Aorta (tissue), 5 donors: ENCODE data around the gene MTCH1. TPM values are rescaled to one million over a fixed set of nuclear protein-coding genes. Genes with fewer than 3 reads are reported as not detected.
"Not testable (repeated sequence)": the region's sequence is repeated elsewhere in the genome, so short reads cannot be mapped to it uniquely, and the experiment has no call there.

ENCODE experiments used
- ATAC-seq: fragments of 200-7000 bp; cut with Tn5 transposase; one replicate; pipeline ENCODE4 v1.9.1; 2022; ENCODE audit warnings: moderate library complexity; ENCODE audit not compliant: low FRiP score
- DNase-seq, 2 donors: peaks; one replicate each; pipeline ENCODE4 v3.0.0-alpha.2; 2020
- H3K27ac ChIP-seq, 2 donors: one replicate each; pipeline ENCODE4 v1.5.1; 2013; ENCODE audit warnings: low read length in 2 of 2, mild to moderate bottlenecking in 2 of 2, moderate library complexity in 2 of 2, control low read depth in 1 of 2, inconsistent platforms in 1 of 2, low read depth in 1 of 2
- H3K27me3 ChIP-seq, 2 donors: one replicate each; pipeline ENCODE4 v1.6.1; 2013; ENCODE audit warnings: control low read depth in 1 of 2, low read length in 1 of 2, mild to moderate bottlenecking in 1 of 2, moderate library complexity in 1 of 2; ENCODE audit not compliant: insufficient read depth in 2 of 2, control insufficient read depth in 1 of 2
- H3K36me3 ChIP-seq, 2 donors: one replicate each; pipeline ENCODE4 v1.6.1; 2013; ENCODE audit warnings: control low read depth in 1 of 2, low read length in 1 of 2, mild to moderate bottlenecking in 1 of 2; ENCODE audit not compliant: insufficient read depth in 2 of 2, control insufficient read depth in 1 of 2
- H3K4me1 ChIP-seq, 2 donors: one replicate each; pipeline ENCODE4 v1.6.1; 2013; ENCODE audit warnings: low read length in 2 of 2, control low read depth in 1 of 2, mild to moderate bottlenecking in 1 of 2, moderate library complexity in 1 of 2; ENCODE audit not compliant: insufficient read depth in 2 of 2, control insufficient read depth in 1 of 2
- H3K4me3 ChIP-seq, 2 donors: one replicate each; pipeline ENCODE4 v1.5.1; 2013; ENCODE audit warnings: low read length in 2 of 2, control low read depth in 1 of 2, mild to moderate bottlenecking in 1 of 2
- H3K9me3 ChIP-seq: one replicate; pipeline ENCODE4 v1.6.1; 2013; ENCODE audit warnings: mild to moderate bottlenecking, low read length; ENCODE audit not compliant: control insufficient read depth
- WGBS, 2 donors: extraction: QIAGEN DNeasy Blood & Tissue Kit; methylation state at CpG; one replicate each; pipeline ENCODE4 v1.1.7; 2013; 5-methylcytosine and 5-hydroxymethylcytosine counted together
- intact Hi-C, 2 donors: fragments of 100-400 bp; cut with DNase I; formaldehyde crosslinking; loops; one replicate each; pipeline versions ENCODE4 v1.14.2 to v1.15.0; 2022
- polyA plus RNA-seq, 2 donors: library from polyadenylated mRNA; stranded (reverse); fragments of 200-250 nt; gene quantifications; one replicate each; pipeline ENCODE4 v1.2.3, GENCODE V29; 2013
- total RNA-seq, 2 donors: library from RNA; stranded (reverse); fragmentation: NEBNext Ultra II Directional; extraction: Animal tissue kit (Norgen Biotek cat#: 25700); gene quantifications; one replicate each; pipeline ENCODE4 v1.2.1, GENCODE V29; 2021
- donor health status: healthy with polysubstance abuse.
- donor health status: Bipolar disorder and iron deficiency.
- donor health status: DM: no; HTN: no; CAD: no.
- donor health status: DM: no; HTN: no; CAD: no.
- donor health status: DM: yes; HTN: yes; CAD: no.

Gene MTCH1
- total and polyA plus RNA-seq, 4 donors, result 152 to 193 (median 175) TPM

- intact Hi-C loops, ATAC-seq: not testable (repeated sequence)
Observed at GRCh38 chr6:36941561-36941960, 44.4 kb downstream of the MTCH1 start.

GRCh38 chr6:36940027-36940426 lies 46.0 kb downstream of the MTCH1 start:
- 92 to 93% methylated on average over 10 of the region's 10 CpGs for WGBS, 2 donors
- H3K9me3 ChIP-seq, result no peaks in the 10 kb centered on the region
- peak in 1 of 2 donors; percentile 51 for DNase-seq
- ATAC-seq, result no peak
- no peak overlapping the region for H3K27ac ChIP-seq
- H3K4me3 ChIP-seq, result no peak overlapping the region
- H3K36me3 ChIP-seq, result no peaks in the 10 kb centered on the region
- no peaks in the 10 kb centered on the region for H3K27me3 ChIP-seq
- H3K4me1 ChIP-seq, result no peaks in the 10 kb centered on the region
- intact Hi-C loops, result no loop called here

More at GRCh38 chr6:36941561-36941960, 44.4 kb downstream of the MTCH1 start:
- H3K4me3 ChIP-seq, H3K36me3 ChIP-seq, H3K9me3 ChIP-seq, H3K27ac ChIP-seq, H3K27me3 ChIP-seq, H3K4me1 ChIP-seq: not testable (repeated sequence)
- 93 to 96% methylated on average over 3 to 40 of the region's 40 CpGs for WGBS, 2 donors
- peak in 1 of 2 donors; percentile 30 for DNase-seq

GRCh38 chr6:36939005-36939404 lies 47.0 kb downstream of the MTCH1 start:
- H3K4me3 ChIP-seq, H3K27ac ChIP-seq, ATAC-seq, H3K9me3 ChIP-seq, DNase-seq, H3K27me3 ChIP-seq, intact Hi-C loops, H3K4me1 ChIP-seq, H3K36me3 ChIP-seq: not testable (repeated sequence)
- 94 to 95% methylated on average over 5 of the region's 5 CpGs for WGBS, 2 donors

- H3K4me1 ChIP-seq, result no peaks in the 10 kb centered on the region
- peak in 1 of 2 donors; percentile 53 for DNase-seq
- H3K27ac ChIP-seq, result no peak overlapping the region
- WGBS, 2 donors, result 75 to 80% methylated on average over 4 of the region's 4 CpGs
- no peaks in the 10 kb centered on the region for H3K9me3 ChIP-seq
- no peaks in the 10 kb centered on the region for H3K36me3 ChIP-seq
- no peak overlapping the region for H3K4me3 ChIP-seq
- intact Hi-C loops, result no loop called here
- no peak for ATAC-seq
- no peaks in the 10 kb centered on the region for H3K27me3 ChIP-seq
Observed at GRCh38 chr6:36938536-36938935, 47.5 kb downstream of the MTCH1 start.

GRCh38 chr6:36937896-36938295 lies 48.1 kb downstream of the MTCH1 start:
- no peak for ATAC-seq
- Histone ChIP-seq H3K9me3 (no peaks in the 10 kb centered on the region), H3K27ac (no peak overlapping the region), H3K4me3 (no peak overlapping the region), H3K27me3 (no peaks in the 10 kb centered on the region), H3K36me3 (no peaks in the 10 kb centered on the region), H3K4me1 (no peaks in the 10 kb centered on the region)
- intact Hi-C loops, result no loop called here
- DNase-seq, result peak in 1 of 2 donors; percentile 51
- 92 to 93% methylated on average over 6 of the region's 6 CpGs for WGBS, 2 donors

- intact Hi-C loops, result no loop called here
- H3K36me3 ChIP-seq, result no peaks in the 10 kb centered on the region
- ATAC-seq (no peak), DNase-seq (peak in 1 of 2 donors; percentile 42)
- H3K27ac ChIP-seq, result no peak overlapping the region
- H3K9me3 ChIP-seq, result no peaks in the 10 kb centered on the region
- H3K4me1 ChIP-seq, result no peaks in the 10 kb centered on the region
- 92 to 96% methylated on average over 5 of the region's 5 CpGs for WGBS, 2 donors
- no peak overlapping the region for H3K4me3 ChIP-seq
- no peaks in the 10 kb centered on the region for H3K27me3 ChIP-seq
Observed at GRCh38 chr6:36936824-36937223, 49.2 kb downstream of the MTCH1 start.

GRCh38 chr6:36934901-36935300 lies 51.1 kb downstream of the MTCH1 start:
- H3K27me3 ChIP-seq, result no peaks in the 10 kb centered on the region
- no peaks in the 10 kb centered on the region for H3K9me3 ChIP-seq
- no peaks in the 10 kb centered on the region for H3K4me1 ChIP-seq
- intact Hi-C loops, result no loop called here
- H3K4me3 ChIP-seq, result no peak overlapping the region
- H3K27ac ChIP-seq, result no peak overlapping the region
- no peak for DNase-seq
- no peaks in the 10 kb centered on the region for H3K36me3 ChIP-seq
- 93 to 94% methylated on average over 7 of the region's 7 CpGs for WGBS, 2 donors
- ATAC-seq, result no peak

- intact Hi-C loops, result no loop called here
- ATAC-seq, result no peak
- peak in 1 of 2 donors; percentile 3 for DNase-seq
Observed at GRCh38 chr6:36933519-36933918, 52.5 kb downstream of the MTCH1 start.

GRCh38 chr6:36933102-36933501 lies 52.9 kb downstream of the MTCH1 start:
- Histone ChIP-seq H3K36me3 (no peaks in the 10 kb centered on the region), H3K27ac (no peak overlapping the region), H3K4me3 (no peak overlapping the region), H3K4me1 (no peaks in the 10 kb centered on the region), H3K9me3 (no peaks in the 10 kb centered on the region), H3K27me3 (no peaks in the 10 kb centered on the region)
- 53 to 66% methylated on average over 2 of the region's 2 CpGs for WGBS, 2 donors
- intact Hi-C loops, result no loop called here
- ATAC-seq (no peak), DNase-seq (no peak)

More at GRCh38 chr6:36933519-36933918, 52.5 kb downstream of the MTCH1 start:
- H3K4me3 ChIP-seq, result no peak overlapping the region
- no peaks in the 10 kb centered on the region for H3K9me3 ChIP-seq
- no peaks in the 10 kb centered on the region for H3K4me1 ChIP-seq
- no peak overlapping the region for H3K27ac ChIP-seq
- no peaks in the 10 kb centered on the region for H3K36me3 ChIP-seq
- H3K27me3 ChIP-seq, result no peaks in the 10 kb centered on the region
- WGBS, 2 donors, result 83 to 93% methylated on average over 4 of the region's 4 CpGs
